HepG2 (cell line): Measurements from ENCODE around the gene SLC23A2. TPM values are rescaled to one million over a fixed set of nuclear protein-coding genes. Genes with fewer than 3 reads are reported as not detected.

Experiments
- ERF ChIP-seq: IDR thresholded peaks from 2 replicates; pipeline ENCODE4 v1.6.1; 2018; ENCODE audit warnings: missing biosample characterization, missing genetic modification reagents
- FOXO1 ChIP-seq: sonication (generic); formaldehyde crosslinking; IDR thresholded peaks from 2 replicates; pipeline ENCODE4 v1.4.0; 2020; ENCODE audit warnings: missing genetic modification reagents
- KDM5B ChIP-seq: sonication (generic); formaldehyde crosslinking; IDR thresholded peaks from 2 replicates; pipeline ENCODE4 v1.4.0; 2020; ENCODE audit warnings: missing genetic modification reagents, mild to moderate bottlenecking, borderline replicate concordance
- MIER3 ChIP-seq: IDR thresholded peaks from 2 replicates; pipeline ENCODE4 v1.6.1; 2016; ENCODE audit warnings: missing compliant biosample characterization, borderline replicate concordance
- PLRG1 ChIP-seq: fragments of 450-650 bp; conservative IDR thresholded peaks from 2 replicates; pipeline ENCODE4 v1.6.1; 2016
- SRF ChIP-seq: IDR thresholded peaks from 2 replicates; pipeline ENCODE4 v1.6.1; 2011; ENCODE audit warnings: mild to moderate bottlenecking, low read depth, low read length, moderate library complexity
- TAF15 ChIP-seq: fragments of 200-400 bp; formaldehyde crosslinking; IDR thresholded peaks from one replicate; pipeline ENCODE4 v1.6.1; 2018; ENCODE audit warnings: mild to moderate bottlenecking, low read depth, low read length; ENCODE audit not compliant: poor library complexity, severe bottlenecking
- ZBTB34 ChIP-seq: sonication (generic); formaldehyde crosslinking; IDR thresholded peaks from 2 replicates; pipeline ENCODE4 v1.8.0; 2022; ENCODE audit warnings: mild to moderate bottlenecking, missing genetic modification reagents
- ZMAT5 ChIP-seq: sonication (generic); formaldehyde crosslinking; IDR thresholded peaks from 2 replicates; pipeline ENCODE4 v1.5.0; 2020; ENCODE audit warnings: mild to moderate bottlenecking, low read depth, missing genetic modification reagents, borderline replicate concordance
- ZNF343 ChIP-seq: sonication (generic); formaldehyde crosslinking; IDR thresholded peaks from 2 replicates; pipeline ENCODE4 v1.4.0; 2020; ENCODE audit warnings: mild to moderate bottlenecking, missing genetic modification reagents
- ZNF362 ChIP-seq: sonication (generic); formaldehyde crosslinking; IDR thresholded peaks from 2 replicates; pipeline ENCODE4 v1.4.0; 2020; ENCODE audit warnings: missing genetic modification reagents, mild to moderate bottlenecking, borderline replicate concordance
- ZNF414 ChIP-seq: sonication (generic); formaldehyde crosslinking; IDR thresholded peaks from 2 replicates; pipeline ENCODE4 v1.5.0; 2020; ENCODE audit warnings: missing genetic modification reagents
- ZNF720 ChIP-seq: sonication (generic); formaldehyde crosslinking; IDR thresholded peaks from 2 replicates; pipeline ENCODE4 v1.4.0; 2020; ENCODE audit warnings: missing genetic modification reagents
- ZNF788 ChIP-seq: sonication (generic); formaldehyde crosslinking; IDR thresholded peaks from 2 replicates; pipeline ENCODE4 v1.5.0; 2020; ENCODE audit warnings: mild to moderate bottlenecking, missing genetic modification reagents, borderline replicate concordance
- ZNF816 ChIP-seq: sonication (generic); formaldehyde crosslinking; IDR thresholded peaks from 2 replicates; pipeline ENCODE4 v1.8.0; 2022; ENCODE audit warnings: missing genetic modification reagents, mild to moderate bottlenecking, borderline replicate concordance
- polyA plus RNA-seq, 8 experiments: library from polyadenylated mRNA; depleted of rRNA in 3 of 8; stranded (reverse) in 7 of 8; unstranded in 1 of 8; fragments of >200 nt; fragmentation: Illumina TruSeq in 4 of 8; extraction: Trizol in 4 of 8; gene quantifications; 2 replicates each; pipeline versions ENCODE4 v1.2.1 to v1.2.3, GENCODE V29; 2011 to 2016; ENCODE audit warnings: low read depth in 4 of 8, missing spikeins in 1 of 8, mixed read lengths in 1 of 8; ENCODE audit not compliant: insufficient read depth in 1 of 8
- total RNA-seq, 5 experiments: library from RNA; depleted of rRNA; stranded (reverse); fragments of >200 nt; fragmentation: Illumina TruSeq; extraction: Trizol; gene quantifications; 2 replicates each; pipeline ENCODE4 v1.2.3, GENCODE V29; 2016; ENCODE audit warnings: low read depth in 1 of 5
- TF ChIP-seq, protein P1 (sequence below): sonication (generic); formaldehyde crosslinking; IDR thresholded peaks from 2 replicates; pipeline ENCODE4 v1.5.0; 2020; ENCODE audit warnings: mild to moderate bottlenecking, missing genetic modification reagents, borderline replicate concordance

SLC23A2 gene
- total and polyA plus RNA-seq, 2 of the 13 experiments (the other 11 are each of a cell fraction or from before 2014, with no cell fraction given), result 42.2 to 51.2 TPM

DNA sequence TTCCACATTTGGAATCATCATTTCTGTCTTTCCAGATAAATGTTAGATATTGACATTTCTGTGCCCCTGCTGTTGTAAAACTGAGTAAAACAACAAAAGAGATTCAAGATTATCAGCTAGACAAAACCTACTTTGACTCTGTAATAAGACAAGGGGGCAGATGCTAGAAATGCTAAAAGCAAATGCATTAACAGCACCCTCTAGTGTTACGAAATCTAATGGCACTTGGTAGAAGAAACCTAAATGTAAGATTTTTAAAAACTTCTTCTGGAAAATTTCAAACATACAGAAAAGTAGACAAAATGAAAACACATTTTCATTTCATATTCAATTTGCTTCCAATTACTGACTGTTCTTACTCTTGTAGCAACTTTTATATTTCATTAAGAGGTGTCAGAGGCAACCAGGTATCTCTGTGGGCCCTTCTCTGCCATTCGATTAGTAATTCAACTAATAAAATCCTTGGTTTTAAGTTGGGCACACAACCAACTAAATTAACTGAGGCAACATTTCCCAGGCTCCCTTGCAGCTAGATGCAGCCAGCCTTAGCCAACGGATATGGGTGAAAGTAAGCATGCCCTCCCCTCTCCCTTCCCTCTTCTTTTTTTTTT is 45.0 kb downstream of the SLC23A2 start (continued):
- TF ChIP-seq, protein P1, sequence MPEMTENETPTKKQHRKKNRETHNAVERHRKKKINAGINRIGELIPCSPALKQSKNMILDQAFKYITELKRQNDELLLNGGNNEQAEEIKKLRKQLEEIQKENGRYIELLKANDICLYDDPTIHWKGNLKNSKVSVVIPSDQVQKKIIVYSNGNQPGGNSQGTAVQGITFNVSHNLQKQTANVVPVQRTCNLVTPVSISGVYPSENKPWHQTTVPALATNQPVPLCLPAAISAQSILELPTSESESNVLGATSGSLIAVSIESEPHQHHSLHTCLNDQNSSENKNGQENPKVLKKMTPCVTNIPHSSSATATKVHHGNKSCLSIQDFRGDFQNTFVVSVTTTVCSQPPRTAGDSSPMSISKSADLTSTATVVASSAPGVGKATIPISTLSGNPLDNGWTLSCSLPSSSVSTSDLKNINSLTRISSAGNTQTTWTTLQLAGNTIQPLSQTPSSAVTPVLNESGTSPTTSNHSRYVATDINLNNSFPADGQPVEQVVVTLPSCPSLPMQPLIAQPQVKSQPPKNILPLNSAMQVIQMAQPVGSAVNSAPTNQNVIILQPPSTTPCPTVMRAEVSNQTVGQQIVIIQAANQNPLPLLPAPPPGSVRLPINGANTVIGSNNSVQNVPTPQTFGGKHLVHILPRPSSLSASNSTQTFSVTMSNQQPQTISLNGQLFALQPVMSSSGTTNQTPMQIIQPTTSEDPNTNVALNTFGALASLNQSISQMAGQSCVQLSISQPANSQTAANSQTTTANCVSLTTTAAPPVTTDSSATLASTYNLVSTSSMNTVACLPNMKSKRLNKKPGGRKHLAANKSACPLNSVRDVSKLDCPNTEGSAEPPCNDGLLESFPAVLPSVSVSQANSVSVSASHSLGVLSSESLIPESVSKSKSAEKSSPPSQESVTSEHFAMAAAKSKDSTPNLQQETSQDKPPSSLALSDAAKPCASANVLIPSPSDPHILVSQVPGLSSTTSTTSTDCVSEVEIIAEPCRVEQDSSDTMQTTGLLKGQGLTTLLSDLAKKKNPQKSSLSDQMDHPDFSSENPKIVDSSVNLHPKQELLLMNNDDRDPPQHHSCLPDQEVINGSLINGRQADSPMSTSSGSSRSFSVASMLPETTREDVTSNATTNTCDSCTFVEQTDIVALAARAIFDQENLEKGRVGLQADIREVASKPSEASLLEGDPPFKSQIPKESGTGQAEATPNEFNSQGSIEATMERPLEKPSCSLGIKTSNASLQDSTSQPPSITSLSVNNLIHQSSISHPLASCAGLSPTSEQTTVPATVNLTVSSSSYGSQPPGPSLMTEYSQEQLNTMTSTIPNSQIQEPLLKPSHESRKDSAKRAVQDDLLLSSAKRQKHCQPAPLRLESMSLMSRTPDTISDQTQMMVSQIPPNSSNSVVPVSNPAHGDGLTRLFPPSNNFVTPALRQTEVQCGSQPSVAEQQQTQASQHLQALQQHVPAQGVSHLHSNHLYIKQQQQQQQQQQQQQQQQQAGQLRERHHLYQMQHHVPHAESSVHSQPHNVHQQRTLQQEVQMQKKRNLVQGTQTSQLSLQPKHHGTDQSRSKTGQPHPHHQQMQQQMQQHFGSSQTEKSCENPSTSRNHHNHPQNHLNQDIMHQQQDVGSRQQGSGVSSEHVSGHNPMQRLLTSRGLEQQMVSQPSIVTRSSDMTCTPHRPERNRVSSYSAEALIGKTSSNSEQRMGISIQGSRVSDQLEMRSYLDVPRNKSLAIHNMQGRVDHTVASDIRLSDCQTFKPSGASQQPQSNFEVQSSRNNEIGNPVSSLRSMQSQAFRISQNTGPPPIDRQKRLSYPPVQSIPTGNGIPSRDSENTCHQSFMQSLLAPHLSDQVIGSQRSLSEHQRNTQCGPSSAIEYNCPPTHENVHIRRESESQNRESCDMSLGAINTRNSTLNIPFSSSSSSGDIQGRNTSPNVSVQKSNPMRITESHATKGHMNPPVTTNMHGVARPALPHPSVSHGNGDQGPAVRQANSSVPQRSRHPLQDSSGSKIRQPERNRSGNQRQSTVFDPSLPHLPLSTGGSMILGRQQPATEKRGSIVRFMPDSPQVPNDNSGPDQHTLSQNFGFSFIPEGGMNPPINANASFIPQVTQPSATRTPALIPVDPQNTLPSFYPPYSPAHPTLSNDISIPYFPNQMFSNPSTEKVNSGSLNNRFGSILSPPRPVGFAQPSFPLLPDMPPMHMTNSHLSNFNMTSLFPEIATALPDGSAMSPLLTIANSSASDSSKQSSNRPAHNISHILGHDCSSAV (CRISPR knock-in tag), result no peak
- no peak for TF ChIP-seq FOXO1 (CRISPR knock-in tag)
- TF ChIP-seq ZNF816, result 0 out of 2 replicates have a peak, but pooled peaks have one; percentile 26
- no peak for TF ChIP-seq ZNF788 (CRISPR knock-in tag)
- TF ChIP-seq KDM5B (CRISPR knock-in tag), result no peak
- TF ChIP-seq SRF, result no peak
- TF ChIP-seq ZNF343, result no peak
- TF ChIP-seq ZNF414 (CRISPR knock-in tag), result no peak
- no peak for TF ChIP-seq TAF15
- TF ChIP-seq ZBTB34 (CRISPR knock-in tag), result no peak
- TF ChIP-seq ZNF720 (CRISPR knock-in tag), result no peak
- 0 out of 2 replicates have a peak, but pooled peaks have one; percentile 54 for TF ChIP-seq MIER3 (CRISPR knock-in tag)
- no peak for TF ChIP-seq PLRG1
- no peak for TF ChIP-seq ZMAT5 (CRISPR knock-in tag)
- TF ChIP-seq ZNF362 (CRISPR knock-in tag), result peak; percentile 66; the same call in 1 of the 2 replicates
- TF ChIP-seq ERF (CRISPR knock-in tag), result 0 out of 2 replicates have a peak, but pooled peaks have one; percentile 28
